K562 (cell line): Measurements from ENCODE around the gene UQCRC1. TPM values are rescaled to one million over a fixed set of nuclear protein-coding genes. Genes with fewer than 3 reads are reported as not detected.
A peak's percentile ranks its signal among the peaks of the same experiment; 100 is the strongest.

ENCODE experiments used
- ATAC-seq: fragments of 200-7000 bp; cut with Tn5 transposase; 3 replicates; pipeline ENCODE4 v1.9.1; 2020; ENCODE audit warnings: moderate library complexity
- BruUV-seq: library from RNA; stranded (reverse); fragments of 400-500 nt; replicated peaks from 2 replicates; lab custom pipeline; 2021; lab: Mats Ljungman, UMichigan
- CTCF ChIA-PET: fragments of 300-600 bp; formaldehyde crosslinking; extraction: SDS; loops from one replicate; lab custom pipeline; 2021; ENCODE audit warnings: low intra/inter-chr PET ratio; lab: Yijun Ruan, JAX
- POLR2A ChIA-PET: fragments of 300-600, 350-650 bp; sonication (Branson Sonifier 250); formaldehyde crosslinking; extraction: SDS; loops from one replicate; lab custom pipeline; 2021; ENCODE audit warnings: antibody characterized with exemption, inconsistent platforms; lab: Yijun Ruan, JAX
- DNase-seq, 4 experiments: peaks; one replicate each; pipeline versions ENCODE4 v3.0.0 to v3.0.0-alpha.2; 2011 to 2018; ENCODE audit warnings: low spot score in 3 of 4, mixed read lengths in 3 of 4; ENCODE audit errors: extremely low read depth in 1 of 4
- FAIRE-seq: peaks from 2 replicates; lab custom pipeline; 2011; peaks lifted over from hg19 to GRCh38; lab: Jason Lieb, UNC
- H2AFZ ChIP-seq: 2 replicates; pipeline ENCODE4 v1.6.0; 2011; ENCODE audit warnings: low read depth, low read length, control low read depth, inconsistent platforms
- H3K27ac ChIP-seq: fragments of 200-600 bp; 3 replicates; pipeline ENCODE4 v1.8.0; 2011; ENCODE audit warnings: low read depth, mild to moderate bottlenecking, control low read depth, inconsistent platforms, low read length, moderate library complexity, mixed read lengths; ENCODE audit errors: extremely low read depth
- H3K27me3 ChIP-seq, 2 experiments: fragments of 300-600 bp in 1 of 2; 2 replicates in 1 of 2; 3 replicates in 1 of 2; pipeline versions ENCODE4 v1.6.0 to v1.8.0; 2011; ENCODE audit warnings: inconsistent platforms in 2 of 2, low read length in 2 of 2, mild to moderate bottlenecking in 1 of 2, mixed read lengths in 1 of 2, moderate library complexity in 1 of 2; ENCODE audit not compliant: control insufficient read depth in 2 of 2, insufficient read depth in 2 of 2
- H3K36me3 ChIP-seq: fragments of 300-600 bp; 3 replicates; pipeline ENCODE4 v1.8.0; 2011; ENCODE audit warnings: mild to moderate bottlenecking, low read length, inconsistent platforms; ENCODE audit not compliant: control insufficient read depth, insufficient read depth
- H3K4me1 ChIP-seq, 2 experiments: fragments of 200-600 bp in 1 of 2; replicated peaks in 1 of 2; 2 replicates in 1 of 2; 3 replicates in 1 of 2; pipeline versions ENCODE4 v1.5.1 to v1.8.0; 2011; ENCODE audit warnings: inconsistent platforms in 2 of 2, low read length in 2 of 2, mild to moderate bottlenecking in 1 of 2, mixed read lengths in 1 of 2, moderate library complexity in 1 of 2; ENCODE audit not compliant: control insufficient read depth in 2 of 2, insufficient read depth in 2 of 2
- H3K4me2 ChIP-seq: 2 replicates; pipeline ENCODE4 v1.6.1; 2011; ENCODE audit warnings: low read length, control low read depth, inconsistent platforms, mixed read lengths; ENCODE audit not compliant: insufficient read depth
- H3K4me3 ChIP-seq: fragments of 200-600 bp; sonication (generic), shearing (Covaris generic); 2 replicates; pipeline ENCODE4 v1.5.1; 2016; ENCODE audit warnings: control low read depth, inconsistent platforms
- H3K79me2 ChIP-seq: fragments of 200-600 bp; 3 replicates; pipeline ENCODE4 v1.8.0; 2011; ENCODE audit warnings: low read length, inconsistent platforms; ENCODE audit not compliant: control insufficient read depth, insufficient read depth
- H3K9ac ChIP-seq, 2 experiments: 2 replicates each; pipeline versions ENCODE4 v1.6.0 to v1.6.1; 2011; ENCODE audit warnings: low read depth in 2 of 2, low read length in 2 of 2, control low read depth in 1 of 2, inconsistent platforms in 1 of 2, mild to moderate bottlenecking in 1 of 2, mixed read lengths in 1 of 2; ENCODE audit not compliant: insufficient read depth in 1 of 2
- H3K9me1 ChIP-seq: one replicate; pipeline ENCODE4 v1.6.0; 2011; ENCODE audit warnings: inconsistent platforms, mild to moderate bottlenecking, low read length, moderate library complexity; ENCODE audit not compliant: control insufficient read depth, insufficient read depth
- H3K9me3 ChIP-seq: replicated peaks from 2 replicates; pipeline ENCODE4 v1.5.1; 2011; ENCODE audit warnings: low read depth, low read length, inconsistent platforms; ENCODE audit not compliant: control insufficient read depth, insufficient read depth
- H4K20me1 ChIP-seq: replicated peaks from 2 replicates; pipeline ENCODE4 v1.6.1; 2011; ENCODE audit warnings: low read length, inconsistent platforms, mixed read lengths; ENCODE audit not compliant: control insufficient read depth, insufficient read depth
- HIVEP1 ChIP-seq: fragments of 250-450 bp; sonication (Bioruptor Pico); IDR thresholded peaks from 2 replicates; pipeline ENCODE4 v1.4.0; 2020; ENCODE audit warnings: mild to moderate bottlenecking
- SMARCA4 ChIP-seq: fragments of 450-650 bp; IDR thresholded peaks from 2 replicates; pipeline ENCODE4 v1.6.1; 2016
- TAF7 ChIP-seq: fragments of 450-650 bp; IDR thresholded peaks from 2 replicates; pipeline ENCODE4 v1.6.1; 2016; ENCODE audit warnings: missing genetic modification characterization, missing compliant biosample characterization
- TBL1XR1 ChIP-seq, 2 experiments: IDR thresholded peaks; 2 replicates each; pipeline ENCODE4 v1.6.1; 2012; ENCODE audit warnings: improper control_type of control experiment in 2 of 2, low read length in 2 of 2, mild to moderate bottlenecking in 1 of 2
- WGBS: fragments of 100-300 bp; shearing (Covaris generic); methylation state at CpG from one replicate; pipeline ENCODE4 v1.1.6; 2016; ENCODE audit warnings: low coverage, mixed read lengths; ENCODE audit not compliant: insufficient coverage; ENCODE audit errors: missing lambda C conversion rate; 5-methylcytosine and 5-hydroxymethylcytosine counted together
- in situ Hi-C: fragments of 300-500 bp; cut with MboI; formaldehyde crosslinking; loops from 4 replicates; pipeline ENCODE4 v1.15.0; 2018; ENCODE audit warnings: inconsistent platforms, mixed read lengths
- intact Hi-C: fragments of 100-400 bp; cut with micrococcal nuclease; formaldehyde crosslinking; loops from 2 replicates; pipeline ENCODE4 v1.14.2; 2022
- polyA plus RNA-seq, 8 experiments: library from polyadenylated mRNA; depleted of rRNA in 4 of 8; stranded (reverse) in 5 of 8; unstranded in 3 of 8; fragments of >200 nt; fragmentation: Nextera tagmentation in 2 of 8; fragmentation: Illumina TruSeq in 1 of 8; extraction: Ambion mirVana in 2 of 8; extraction: Trizol in 1 of 8; gene quantifications; 2 replicates each; pipeline versions ENCODE4 v1.2.1 to v1.2.3, GENCODE V29; 2011 to 2014; ENCODE audit warnings: inconsistent platforms in 1 of 8, missing spikeins in 1 of 8
- total RNA-seq, 7 experiments: library from RNA; depleted of rRNA in 6 of 7; stranded (reverse); fragments of >200 nt in 6 of 7; fragmentation: Illumina TruSeq in 2 of 7; extraction: Trizol in 2 of 7; gene quantifications; 2 replicates each; pipeline versions ENCODE4 v1.2.1 to v1.2.3, GENCODE V29; 2011 to 2021; ENCODE audit warnings: low replicate concordance in 1 of 7
- TF ChIP-seq, protein P1 (sequence below), 2 experiments: fragments of 450-650 bp; IDR thresholded peaks; 2 replicates each; pipeline ENCODE4 v1.6.1; 2018; ENCODE audit warnings: mild to moderate bottlenecking in 2 of 2, low read depth in 1 of 2; ENCODE audit not compliant: partially characterized antibody in 2 of 2
- TF ChIP-seq, protein P2 (sequence below), 2 experiments: fragments of 200-800 bp in 1 of 2; sonication (Bioruptor generic) in 1 of 2; sonication (generic) in 1 of 2; formaldehyde crosslinking in 1 of 2; IDR thresholded peaks in 1 of 2; conservative IDR thresholded peaks in 1 of 2; 2 replicates each; pipeline versions ENCODE4 v1.5.0 to v1.6.1; 2016 to 2020; ENCODE audit warnings: missing compliant biosample characterization in 1 of 2, missing genetic modification characterization in 1 of 2, missing genetic modification reagents in 1 of 2

Gene UQCRC1
- total and polyA plus RNA-seq, 9 of the 15 experiments (the other 6 are each of a cell fraction or from before 2014, with no cell fraction given): 125 to 424 (median 268) TPM

DNA sequence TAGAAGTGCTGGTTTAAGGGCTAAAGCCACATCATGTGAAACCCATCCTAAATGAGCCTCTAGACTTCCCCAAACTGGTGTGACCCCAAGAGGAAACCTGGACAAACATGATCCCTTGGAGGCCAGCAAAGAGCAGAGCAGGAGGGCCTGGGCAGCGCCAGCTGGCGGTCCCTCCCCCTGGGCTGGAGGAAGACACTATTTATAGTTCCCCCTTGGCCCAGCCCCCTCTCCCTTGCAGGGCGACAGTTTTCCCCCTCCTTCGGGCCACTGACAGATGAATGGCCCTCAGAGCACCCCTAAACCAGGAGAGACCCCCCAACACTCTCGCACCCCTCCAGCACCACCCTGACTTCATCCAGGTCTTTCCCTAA lies 48.8 kb downstream of the UQCRC1 start:
- Histone ChIP-seq H3K4me2 (peak overlapping the region; percentile 67), H3K4me1 (peaks cover 32 to 76% of the 10 kb centered on the region in 2 experiments)
- POLR2A ChIA-PET: interaction anchor here (0.6 kb wide), 2 partner anchors 114 to 288 kb away, joined by 3 to 4 read pairs; no protein-coding TSS in a partner anchor

More for the DNA sequence above, 48.8 kb downstream of the UQCRC1 start:
- H3K27me3 ChIP-seq: no peaks in the 10 kb centered on the region
- H3K27ac ChIP-seq: no peak overlapping the region
- intact Hi-C loops: no loop called here
- no TSS peak for BruUV-seq
- DNase-seq (no peak), ATAC-seq (no peak), FAIRE-seq (no peak)
- no CpG with 5 or more reads among the region's 5 CpGs for WGBS
- no peaks in the 10 kb centered on the region for H3K36me3 ChIP-seq
- H2AFZ ChIP-seq: peak overlapping the region; percentile 70
- peak overlapping the region; percentile 12; the same call in 1 of the 2 replicates for H3K4me3 ChIP-seq
- peak overlapping the region; percentile 5 to 77; a peak in 3 of 4 replicates for H3K9ac ChIP-seq
- no peak for TF ChIP-seq TAF7 (tag)
- TF ChIP-seq, protein P1, sequence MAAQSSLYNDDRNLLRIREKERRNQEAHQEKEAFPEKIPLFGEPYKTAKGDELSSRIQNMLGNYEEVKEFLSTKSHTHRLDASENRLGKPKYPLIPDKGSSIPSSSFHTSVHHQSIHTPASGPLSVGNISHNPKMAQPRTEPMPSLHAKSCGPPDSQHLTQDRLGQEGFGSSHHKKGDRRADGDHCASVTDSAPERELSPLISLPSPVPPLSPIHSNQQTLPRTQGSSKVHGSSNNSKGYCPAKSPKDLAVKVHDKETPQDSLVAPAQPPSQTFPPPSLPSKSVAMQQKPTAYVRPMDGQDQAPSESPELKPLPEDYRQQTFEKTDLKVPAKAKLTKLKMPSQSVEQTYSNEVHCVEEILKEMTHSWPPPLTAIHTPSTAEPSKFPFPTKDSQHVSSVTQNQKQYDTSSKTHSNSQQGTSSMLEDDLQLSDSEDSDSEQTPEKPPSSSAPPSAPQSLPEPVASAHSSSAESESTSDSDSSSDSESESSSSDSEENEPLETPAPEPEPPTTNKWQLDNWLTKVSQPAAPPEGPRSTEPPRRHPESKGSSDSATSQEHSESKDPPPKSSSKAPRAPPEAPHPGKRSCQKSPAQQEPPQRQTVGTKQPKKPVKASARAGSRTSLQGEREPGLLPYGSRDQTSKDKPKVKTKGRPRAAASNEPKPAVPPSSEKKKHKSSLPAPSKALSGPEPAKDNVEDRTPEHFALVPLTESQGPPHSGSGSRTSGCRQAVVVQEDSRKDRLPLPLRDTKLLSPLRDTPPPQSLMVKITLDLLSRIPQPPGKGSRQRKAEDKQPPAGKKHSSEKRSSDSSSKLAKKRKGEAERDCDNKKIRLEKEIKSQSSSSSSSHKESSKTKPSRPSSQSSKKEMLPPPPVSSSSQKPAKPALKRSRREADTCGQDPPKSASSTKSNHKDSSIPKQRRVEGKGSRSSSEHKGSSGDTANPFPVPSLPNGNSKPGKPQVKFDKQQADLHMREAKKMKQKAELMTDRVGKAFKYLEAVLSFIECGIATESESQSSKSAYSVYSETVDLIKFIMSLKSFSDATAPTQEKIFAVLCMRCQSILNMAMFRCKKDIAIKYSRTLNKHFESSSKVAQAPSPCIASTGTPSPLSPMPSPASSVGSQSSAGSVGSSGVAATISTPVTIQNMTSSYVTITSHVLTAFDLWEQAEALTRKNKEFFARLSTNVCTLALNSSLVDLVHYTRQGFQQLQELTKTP (IDR thresholded peaks at IDR 0.05; ENCODE audit: low read depth in 1 of 2, partially characterized antibody in 2 of 2): no peak
- TF ChIP-seq HIVEP1 (CRISPR knock-in tag): no peak
- 0 out of 2 replicates have a peak, but pooled peaks have one; percentile 18 for TF ChIP-seq SMARCA4
- no peak for TF ChIP-seq TBL1XR1 (IDR thresholded peaks at IDR 0.05; ENCODE audit: low read length in 2 of 2)
- TF ChIP-seq, protein P2, sequence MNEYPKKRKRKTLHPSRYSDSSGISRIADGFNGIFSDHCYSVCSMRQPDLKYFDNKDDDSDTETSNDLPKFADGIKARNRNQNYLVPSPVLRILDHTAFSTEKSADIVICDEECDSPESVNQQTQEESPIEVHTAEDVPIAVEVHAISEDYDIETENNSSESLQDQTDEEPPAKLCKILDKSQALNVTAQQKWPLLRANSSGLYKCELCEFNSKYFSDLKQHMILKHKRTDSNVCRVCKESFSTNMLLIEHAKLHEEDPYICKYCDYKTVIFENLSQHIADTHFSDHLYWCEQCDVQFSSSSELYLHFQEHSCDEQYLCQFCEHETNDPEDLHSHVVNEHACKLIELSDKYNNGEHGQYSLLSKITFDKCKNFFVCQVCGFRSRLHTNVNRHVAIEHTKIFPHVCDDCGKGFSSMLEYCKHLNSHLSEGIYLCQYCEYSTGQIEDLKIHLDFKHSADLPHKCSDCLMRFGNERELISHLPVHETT (CRISPR knock-in tag; conservative IDR thresholded peaks at IDR 0.05 in 1 of 2, IDR thresholded peaks at IDR 0.05 in 1 of 2): no peak
- CTCF ChIA-PET: no interaction called here
- H3K9me1 ChIP-seq: no peaks in the 10 kb centered on the region
- H4K20me1 ChIP-seq: no peaks in the 10 kb centered on the region
- H3K9me3 ChIP-seq: no peaks in the 10 kb centered on the region
- in situ Hi-C loops: no loop called here
- peaks cover 10% of the 10 kb centered on the region for H3K79me2 ChIP-seq
